B cell (primary cell): Measurements from ENCODE around the gene TTC28. TPM values are rescaled to one million over a fixed set of nuclear protein-coding genes. Genes with fewer than 3 reads are reported as not detected.

Experiments used
- ATAC-seq: fragments of 200-7000 bp; cut with Tn5 transposase; one replicate; pipeline ENCODE4 v1.10.0; 2021; ENCODE audit warnings: low read depth, mild to moderate bottlenecking, moderate number of reproducible peaks, moderate library complexity
- CTCF ChIA-PET: fragments of 350-600 bp; sonication (Branson Sonifier 250); formaldehyde crosslinking; loops from one replicate; lab custom pipeline; 2021; ENCODE audit warnings: antibody characterized with exemption, inconsistent platforms; lab: Charles Lee
- POLR2A ChIA-PET: fragments of 350-600 bp; sonication (Branson Sonifier 250); formaldehyde crosslinking; loops from one replicate; lab custom pipeline; 2021; ENCODE audit warnings: antibody characterized with exemption; lab: Charles Lee
- DNase-seq: peaks from one replicate; pipeline ENCODE4 v3.0.0; 2013
- H2AFZ ChIP-seq: 2 replicates; pipeline ENCODE4 v1.6.1; 2012; ENCODE audit warnings: mild to moderate bottlenecking, low read depth, low read length; ENCODE audit not compliant: insufficient read depth, poor library complexity, severe bottlenecking
- H3K27ac ChIP-seq, 2 donors: 1 replicate in 1 of 2; 2 replicates in 1 of 2; pipeline ENCODE4 v1.5.1; 2012 to 2013; ENCODE audit warnings: low read length in 2 of 2, mild to moderate bottlenecking in 2 of 2, moderate library complexity in 1 of 2
- H3K27me3 ChIP-seq, 4 experiments: fragments of 200-600 bp in 1 of 4; sonication (generic) in 1 of 4; replicated peaks in 1 of 4; 1 replicate in 2 of 4; 2 replicates in 2 of 4; pipeline versions ENCODE4 v1.6.1 to v1.7.0; 2013 to 2016; ENCODE audit warnings: low read length in 3 of 4, mild to moderate bottlenecking in 2 of 4, mixed read lengths in 1 of 4, moderate library complexity in 1 of 4; ENCODE audit not compliant: insufficient read depth in 4 of 4, control insufficient read depth in 3 of 4; ENCODE audit errors: control extremely low read depth in 1 of 4
- H3K36me3 ChIP-seq, 2 experiments: replicated peaks in 1 of 2; 1 replicate in 1 of 2; 2 replicates in 1 of 2; pipeline versions ENCODE4 v1.6.1 to v1.7.1; 2013; ENCODE audit warnings: low read length in 1 of 2; ENCODE audit not compliant: insufficient read depth in 2 of 2, control insufficient read depth in 1 of 2; ENCODE audit errors: control extremely low read depth in 1 of 2, extremely low read depth in 1 of 2
- H3K4me1 ChIP-seq, 2 donors: fragments of 200-600 bp in 1 of 2; sonication (generic) in 1 of 2; 1 replicate in 1 of 2; 2 replicates in 1 of 2; pipeline versions ENCODE4 v1.5.1 to v1.6.1; 2013 to 2017; ENCODE audit warnings: low read length in 2 of 2; ENCODE audit not compliant: control insufficient read depth in 2 of 2, insufficient read depth in 2 of 2
- H3K4me2 ChIP-seq: replicated peaks from 2 replicates; pipeline ENCODE3; 2012; ENCODE audit warnings: mild to moderate bottlenecking, low read depth, low read length; ENCODE audit not compliant: poor library complexity, severe bottlenecking
- H3K4me3 ChIP-seq, 5 experiments: fragments of 200-600 bp in 1 of 5; sonication (generic) in 1 of 5; 1 replicate in 3 of 5; 2 replicates in 2 of 5; pipeline versions ENCODE4 v1.5.1 to v1.7.0; 2011 to 2016; ENCODE audit warnings: low read length in 4 of 5, mild to moderate bottlenecking in 4 of 5, low read depth in 2 of 5, control low read depth in 1 of 5, moderate library complexity in 1 of 5; ENCODE audit not compliant: insufficient read depth in 1 of 5; ENCODE audit errors: control extremely low read depth in 1 of 5, extremely low read depth in 1 of 5
- H3K79me2 ChIP-seq: fragments of 200-600 bp; sonication (generic); one replicate; pipeline ENCODE4 v1.6.0; 2016; ENCODE audit warnings: low read length; ENCODE audit not compliant: control insufficient read depth, insufficient read depth
- H3K9ac ChIP-seq: fragments of 200-600 bp; sonication (generic); 2 replicates; pipeline ENCODE4 v1.6.1; 2017; ENCODE audit warnings: mild to moderate bottlenecking, low read length, moderate library complexity
- H3K9me3 ChIP-seq, 3 donors: one replicate each; pipeline versions ENCODE4 v1.6.1 to v1.7.1; 2013; ENCODE audit warnings: low read length in 2 of 3; ENCODE audit not compliant: control insufficient read depth in 2 of 3, insufficient read depth in 1 of 3; ENCODE audit errors: control extremely low read depth in 1 of 3
- H4K20me1 ChIP-seq: 2 replicates; pipeline ENCODE4 v1.6.0; 2012; ENCODE audit warnings: mild to moderate bottlenecking, low read length; ENCODE audit not compliant: insufficient read depth, control insufficient read depth, poor library complexity, severe bottlenecking
- H3K27ac Mint-ChIP-seq: one replicate; pipeline ENCODE4 v1.8.0; 2021; ENCODE audit warnings: mixed read lengths
- H3K27me3 Mint-ChIP-seq: one replicate; pipeline ENCODE4 v1.8.0; 2021; ENCODE audit warnings: mixed read lengths
- H3K4me1 Mint-ChIP-seq: one replicate; pipeline ENCODE4 v1.8.0; 2021; ENCODE audit warnings: mixed read lengths
- H3K4me3 Mint-ChIP-seq: one replicate; pipeline ENCODE4 v1.8.0; 2021; ENCODE audit warnings: mixed read lengths
- H3K9me3 Mint-ChIP-seq: one replicate; pipeline ENCODE4 v1.8.0; 2022; ENCODE audit warnings: mixed read lengths; ENCODE audit not compliant: insufficient read depth
- EZH2 ChIP-seq: IDR thresholded peaks from 2 replicates; pipeline ENCODE4 v1.6.1; 2012; ENCODE audit warnings: borderline replicate concordance, low read depth, mild to moderate bottlenecking, moderate library complexity, low read length; ENCODE audit not compliant: insufficient read depth, poor library complexity, severe bottlenecking
- WGBS: methylation state at CpG from one replicate; pipeline ENCODE4 v1.1.5; 2013; ENCODE audit warnings: missing lambda C conversion rate; ENCODE audit not compliant: insufficient coverage; 5-methylcytosine and 5-hydroxymethylcytosine counted together
- intact Hi-C: fragments of 100-400 bp; cut with micrococcal nuclease; formaldehyde crosslinking; loops from one replicate; pipeline ENCODE4 v1.10.0; 2022
- polyA plus RNA-seq: library from polyadenylated mRNA; depleted of rRNA; stranded (reverse); fragments of >200 nt; gene quantifications from 2 replicates; pipeline ENCODE4 v1.2.3, GENCODE V29; 2012
- total RNA-seq, 2 donors: library from RNA; stranded (reverse); fragments of 120-200 nt in 1 of 2; gene quantifications; 1 replicate in 1 of 2; 2 replicates in 1 of 2; pipeline versions ENCODE4 v1.2.3 to v1.2.4, GENCODE V29; 2013 to 2022
- TF ChIP-seq, protein P1 (sequence below): fragments of 200-600 bp; IDR thresholded peaks from one replicate; pipeline ENCODE4 v1.8.0; 2022; ENCODE audit warnings: antibody characterized with exemption, mild to moderate bottlenecking

Gene TTC28
- total and polyA plus RNA-seq, 2 donors (not counting 1 experiment from before 2014, with no cell fraction given): 4.5 to 7.3 TPM

DNA sequence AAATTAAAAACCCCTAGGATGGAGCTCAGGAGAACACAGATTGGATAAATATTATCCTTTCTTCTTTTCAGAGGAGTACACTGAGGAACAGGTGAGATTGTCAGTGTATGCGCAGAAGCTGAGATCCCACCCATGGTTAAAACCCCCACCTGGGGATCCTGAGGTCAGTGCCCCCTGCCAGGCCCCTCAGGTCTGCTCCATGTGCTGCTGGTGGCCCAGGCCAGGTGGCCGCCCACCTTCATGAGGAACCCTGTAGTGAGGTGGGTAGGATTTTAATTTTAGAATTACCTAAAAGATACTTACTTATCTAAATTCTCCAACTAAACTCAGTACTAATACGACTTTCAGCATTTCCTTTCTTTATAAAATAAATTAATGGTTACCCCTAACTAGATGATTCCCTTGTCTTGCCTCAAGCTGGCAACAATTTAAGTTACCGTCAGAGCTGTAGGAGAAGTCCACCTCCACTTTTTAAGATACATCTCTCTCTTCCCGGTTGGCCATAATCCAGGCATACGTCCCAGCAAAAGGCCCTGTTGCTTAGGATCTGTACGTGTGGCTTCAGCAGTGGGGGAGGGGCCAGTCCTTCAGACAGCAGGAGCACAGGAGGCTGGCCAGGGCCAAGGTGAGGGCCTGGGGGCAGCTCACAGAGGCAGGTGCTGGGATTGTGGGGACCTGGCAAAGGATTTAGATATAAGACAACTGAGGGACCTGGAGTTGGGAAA lies 699.1 kb downstream of the TTC28 start:
- ATAC-seq (no peak), DNase-seq (no peak)
- no peaks in the 10 kb centered on the region for H3K4me1 ChIP-seq
- no peaks in the 10 kb centered on the region for H3K36me3 ChIP-seq
- H3K79me2 ChIP-seq: no peaks in the 10 kb centered on the region
- no peak overlapping the region for H3K9ac ChIP-seq
- Mint-ChIP-seq H3K27me3 (no peaks in the 10 kb centered on the region), H3K4me3 (no peak overlapping the region), H3K4me1 (no peaks in the 10 kb centered on the region), H3K27ac (no peak overlapping the region), H3K9me3 (no peaks in the 10 kb centered on the region)
- H3K4me2 ChIP-seq: no peak overlapping the region
- intact Hi-C loops: no loop called here
- no peaks in the 10 kb centered on the region for H3K9me3 ChIP-seq
- H2AFZ ChIP-seq: no peak overlapping the region
- TF ChIP-seq, protein P1, sequence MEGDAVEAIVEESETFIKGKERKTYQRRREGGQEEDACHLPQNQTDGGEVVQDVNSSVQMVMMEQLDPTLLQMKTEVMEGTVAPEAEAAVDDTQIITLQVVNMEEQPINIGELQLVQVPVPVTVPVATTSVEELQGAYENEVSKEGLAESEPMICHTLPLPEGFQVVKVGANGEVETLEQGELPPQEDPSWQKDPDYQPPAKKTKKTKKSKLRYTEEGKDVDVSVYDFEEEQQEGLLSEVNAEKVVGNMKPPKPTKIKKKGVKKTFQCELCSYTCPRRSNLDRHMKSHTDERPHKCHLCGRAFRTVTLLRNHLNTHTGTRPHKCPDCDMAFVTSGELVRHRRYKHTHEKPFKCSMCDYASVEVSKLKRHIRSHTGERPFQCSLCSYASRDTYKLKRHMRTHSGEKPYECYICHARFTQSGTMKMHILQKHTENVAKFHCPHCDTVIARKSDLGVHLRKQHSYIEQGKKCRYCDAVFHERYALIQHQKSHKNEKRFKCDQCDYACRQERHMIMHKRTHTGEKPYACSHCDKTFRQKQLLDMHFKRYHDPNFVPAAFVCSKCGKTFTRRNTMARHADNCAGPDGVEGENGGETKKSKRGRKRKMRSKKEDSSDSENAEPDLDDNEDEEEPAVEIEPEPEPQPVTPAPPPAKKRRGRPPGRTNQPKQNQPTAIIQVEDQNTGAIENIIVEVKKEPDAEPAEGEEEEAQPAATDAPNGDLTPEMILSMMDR: no peak
- TF ChIP-seq EZH2: no peak
- no peak overlapping the region for H3K4me3 ChIP-seq
- ChIA-PET POLR2A (no interaction called here), CTCF (interaction anchor here (0.7 kb wide), 1 partner anchor 40 kb away, joined by 3 read pairs; no protein-coding TSS in a partner anchor)
- WGBS: 89% methylated on average over 2 of the region's 7 CpGs
- H3K27me3 ChIP-seq: no peaks in the 10 kb centered on the region
- no peaks in the 10 kb centered on the region for H4K20me1 ChIP-seq
- H3K27ac ChIP-seq: no peak overlapping the region

DNA sequence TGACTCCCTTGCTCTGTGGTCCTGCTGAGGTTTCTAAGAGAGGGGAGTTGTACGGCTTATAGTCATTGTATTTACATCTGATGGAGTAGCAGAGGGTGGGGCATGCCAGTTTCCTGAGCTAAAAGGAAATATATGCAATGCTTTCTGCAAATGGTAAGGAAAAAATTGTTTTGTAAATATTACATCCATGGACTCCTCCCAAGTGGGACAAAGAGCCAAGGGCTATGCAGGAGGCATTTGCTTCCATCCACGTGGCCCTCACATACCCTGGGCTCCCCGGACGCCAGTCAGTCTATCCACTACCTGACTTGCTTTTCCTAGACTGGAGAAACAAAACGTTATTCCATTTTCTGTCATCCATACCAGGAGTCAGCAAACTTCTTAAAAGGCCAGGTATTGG lies 700.8 kb downstream of the TTC28 start:
- intact Hi-C loops: no loop called here
- H3K4me1 ChIP-seq: no peaks in the 10 kb centered on the region
- H2AFZ ChIP-seq: no peak overlapping the region
- no peak overlapping the region for H3K27ac ChIP-seq
- TF ChIP-seq, protein P1: no peak
- no peak for TF ChIP-seq EZH2
- Mint-ChIP-seq H3K9me3 (no peaks in the 10 kb centered on the region), H3K4me1 (no peaks in the 10 kb centered on the region), H3K27ac (no peak overlapping the region), H3K27me3 (no peaks in the 10 kb centered on the region), H3K4me3 (no peak overlapping the region)
- H3K9ac ChIP-seq: no peak overlapping the region
- POLR2A ChIA-PET: no interaction called here
- CTCF ChIA-PET: interaction anchor here (0.6 kb wide), 1 partner anchor 54 kb away, joined by 3 read pairs; no protein-coding TSS in a partner anchor
- ATAC-seq (no peak), DNase-seq (no peak)
- H3K4me2 ChIP-seq: no peak overlapping the region
- H3K9me3 ChIP-seq: no peaks in the 10 kb centered on the region
- WGBS: 92% methylated on average over 5 of the region's 5 CpGs
- no peak overlapping the region for H3K4me3 ChIP-seq
- H3K27me3 ChIP-seq: no peaks in the 10 kb centered on the region
- no peaks in the 10 kb centered on the region for H3K36me3 ChIP-seq
- H3K79me2 ChIP-seq: no peaks in the 10 kb centered on the region
- no peaks in the 10 kb centered on the region for H4K20me1 ChIP-seq
